ENCODE measurements around the gene BTRC.

The BTRC gene

DNA sequence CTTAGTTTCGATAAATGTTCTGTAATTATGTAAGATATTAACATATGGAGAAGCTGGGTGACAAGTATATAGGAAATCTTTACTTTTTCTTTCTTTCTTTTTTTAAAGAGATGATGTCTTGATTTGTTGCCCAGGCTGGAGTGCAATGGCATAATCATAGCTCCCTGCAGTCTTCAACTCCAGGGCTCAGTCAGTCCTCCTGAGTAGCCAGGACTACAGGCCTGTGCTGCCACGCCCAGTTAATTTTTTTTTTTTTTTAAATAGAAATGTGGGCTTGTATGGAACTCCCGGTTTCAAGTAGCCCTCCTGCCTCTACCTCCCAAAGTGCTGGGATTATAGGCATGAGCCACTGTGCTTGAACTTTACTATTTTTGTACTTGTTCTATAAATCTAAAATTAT, 122.4 kb downstream of the BTRC start:
- DNase-seq (ENCODE audit: extremely low read depth in 1 of 2, low read depth in 1 of 2), result no peak

DNA sequence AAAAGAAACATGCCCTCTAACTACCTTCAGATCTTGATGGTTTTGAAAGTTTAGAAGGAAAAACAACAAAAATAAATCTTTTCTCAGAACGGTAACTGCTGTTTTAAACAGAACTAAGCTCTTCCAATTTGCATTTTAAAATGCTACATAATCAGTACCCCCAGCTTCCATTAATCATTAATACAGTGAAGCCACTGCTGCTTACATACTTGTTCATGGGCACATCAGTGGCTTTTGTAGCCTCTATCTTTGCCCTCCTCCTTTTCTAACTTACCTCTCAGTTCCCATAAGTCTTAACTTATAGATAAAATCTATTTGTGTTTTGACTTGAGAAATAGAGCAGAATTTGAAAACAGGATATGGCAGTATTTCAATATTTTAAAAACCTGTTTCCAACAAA, 125.0 kb downstream of the BTRC start:
- DNase-seq (ENCODE audit: extremely low read depth in 1 of 2, low read depth in 1 of 2), result no peak

DNA sequence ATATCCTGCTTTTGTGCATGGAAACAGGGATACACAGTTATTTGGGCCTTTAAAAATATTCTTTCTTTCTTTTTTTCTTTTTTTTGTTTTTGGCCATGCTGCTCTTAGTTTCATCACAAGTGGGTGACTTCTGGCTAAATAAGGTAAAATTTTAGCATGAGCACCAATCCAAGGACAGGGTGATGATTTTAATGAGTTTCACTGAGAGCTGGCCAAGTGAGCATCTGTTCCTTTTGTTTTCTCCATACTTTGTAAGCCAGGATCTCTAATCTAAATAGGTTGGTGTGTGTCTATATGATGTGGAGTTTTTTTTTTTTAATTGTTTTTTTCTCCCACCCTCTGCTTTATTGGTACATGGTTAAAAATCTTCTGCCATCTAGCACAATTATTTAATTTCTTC, 127.3 kb downstream of the BTRC start:
- DNase-seq (ENCODE audit: extremely low read depth in 1 of 2, low read depth in 1 of 2), result no peak

DNA sequence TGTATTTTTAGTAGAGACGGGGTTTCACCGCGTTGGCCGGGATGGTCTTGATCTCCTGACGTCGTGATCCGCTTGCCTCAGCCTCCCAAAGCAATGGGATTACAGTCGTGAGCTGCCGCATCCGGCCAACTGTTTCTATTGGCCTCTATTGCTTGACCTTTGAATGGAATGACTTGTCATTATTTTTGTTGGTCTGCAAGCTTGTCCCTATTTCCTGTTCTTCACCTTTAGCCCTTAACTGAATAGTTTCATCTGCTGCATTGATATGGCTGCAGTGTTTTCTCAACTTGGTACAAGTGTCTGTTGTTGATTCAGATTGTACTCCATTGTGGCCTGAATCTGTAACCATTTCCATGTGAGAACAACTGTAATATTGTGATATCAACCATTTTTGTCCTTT, 128.6 kb downstream of the BTRC start:
- DNase-seq (ENCODE audit: extremely low read depth in 1 of 2, low read depth in 1 of 2), result no peak

DNA sequence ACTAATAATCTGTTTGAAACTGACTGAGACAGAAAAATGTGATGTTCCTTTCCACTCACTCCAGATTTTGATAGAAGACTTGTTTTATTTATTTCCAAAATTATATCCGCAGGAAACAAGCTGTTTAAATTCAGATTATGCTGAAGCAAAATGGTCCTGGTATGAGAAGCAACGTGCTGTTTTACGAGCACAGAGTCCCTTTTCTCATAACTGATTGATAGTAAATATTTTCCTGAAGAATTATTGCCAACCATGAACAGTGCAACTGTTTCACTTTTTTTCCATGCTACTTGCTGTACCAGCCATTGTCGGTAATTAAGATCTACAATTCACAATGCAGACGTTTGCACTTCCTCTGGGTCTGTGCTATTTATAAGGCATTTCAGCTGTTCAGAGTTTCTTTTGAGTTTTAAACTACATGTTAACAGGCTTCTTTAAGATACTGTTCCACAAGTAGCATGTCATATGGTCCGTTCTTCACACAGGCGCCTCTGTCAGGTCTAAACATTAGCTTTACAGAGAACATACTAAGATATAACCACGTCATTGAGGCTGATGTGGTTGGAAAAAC, 130.3 kb downstream of the BTRC start:
- no peak for DNase-seq (ENCODE audit: extremely low read depth in 1 of 2, low read depth in 1 of 2)

DNA sequence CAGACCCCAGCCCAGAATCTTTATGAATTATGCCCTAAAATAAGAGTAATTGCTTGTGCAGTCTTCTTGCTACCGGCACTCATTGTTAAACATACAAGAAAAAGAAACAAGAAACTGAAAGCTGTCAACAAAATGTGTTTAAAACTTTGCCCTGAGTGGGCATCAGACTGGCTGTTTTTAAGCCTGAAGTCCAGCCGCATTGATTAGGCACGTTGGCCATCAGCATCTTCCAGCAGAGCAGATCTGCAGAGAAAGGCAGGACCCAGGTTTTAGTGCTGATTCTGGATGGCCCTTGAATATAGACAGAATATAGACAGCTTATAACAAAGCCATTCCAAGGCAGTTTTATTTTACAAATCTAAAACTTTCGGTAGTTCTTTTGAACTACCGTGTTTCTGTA, 131.2 kb downstream of the BTRC start:
- DNase-seq (ENCODE audit: extremely low read depth in 1 of 2, low read depth in 1 of 2), result no peak

DNA sequence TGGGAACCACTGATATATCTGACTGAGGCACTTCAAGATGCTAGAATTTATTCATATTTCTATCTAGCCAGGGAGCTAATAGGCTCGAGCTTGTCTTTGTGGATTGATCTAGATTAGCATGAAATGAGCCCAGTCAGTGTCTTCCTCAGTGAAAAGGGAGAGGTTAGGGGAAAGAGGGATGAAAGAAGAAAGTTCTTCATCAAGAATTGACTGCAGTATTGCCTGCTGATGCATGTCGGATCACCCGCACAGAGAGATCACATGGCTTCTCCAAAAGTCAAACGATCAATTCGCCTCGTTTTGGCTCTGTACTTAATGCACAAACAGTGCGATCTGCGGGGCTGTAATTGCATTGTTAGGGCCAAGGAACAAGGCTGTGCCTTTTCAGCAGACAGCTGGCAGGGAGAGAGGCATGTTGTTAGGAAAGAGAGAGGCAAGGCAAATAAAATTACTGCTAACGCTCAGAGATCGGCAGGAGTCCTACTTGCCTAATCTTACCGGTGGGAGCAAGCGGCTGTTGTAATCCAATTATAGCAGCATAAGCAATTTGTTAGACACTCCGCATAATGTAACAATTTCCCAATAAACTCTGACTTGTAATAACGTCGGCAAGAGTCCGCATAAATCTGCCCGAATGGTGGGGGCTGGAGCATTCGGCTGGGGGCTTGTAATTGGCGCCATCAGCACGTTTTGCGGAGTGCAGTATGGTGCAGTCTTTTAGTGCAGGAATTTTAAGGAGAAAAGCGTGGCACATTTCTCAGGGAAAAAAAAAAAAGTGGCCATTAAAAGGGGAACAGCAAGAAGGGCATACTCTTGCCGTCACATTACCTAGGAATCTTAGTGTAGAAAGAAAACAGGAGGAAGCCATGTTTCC, 132.0 kb downstream of the BTRC start:
- DNase-seq (ENCODE audit: extremely low read depth in 1 of 2, low read depth in 1 of 2), result no peak

DNA sequence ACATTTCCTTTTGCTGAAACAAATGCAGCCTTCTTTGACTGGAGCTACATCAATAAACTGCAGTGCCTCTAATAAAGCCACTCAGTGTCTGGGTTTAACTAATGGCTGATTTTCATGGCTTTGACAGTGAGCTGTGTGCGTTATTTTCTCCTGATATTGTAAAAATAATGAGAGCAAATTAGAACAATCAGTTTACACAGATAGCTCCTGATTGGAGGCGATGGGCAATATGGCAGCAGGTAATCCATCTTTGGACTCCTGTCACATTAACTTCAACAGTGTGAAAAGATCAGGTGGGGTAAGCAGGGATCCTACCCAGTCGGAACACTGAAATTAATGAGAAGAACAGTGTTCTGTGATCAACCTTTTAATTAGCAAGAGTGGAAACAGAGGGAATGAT, 133.4 kb downstream of the BTRC start:
- DNase-seq (ENCODE audit: extremely low read depth in 1 of 2, low read depth in 1 of 2), result no peak

DNA sequence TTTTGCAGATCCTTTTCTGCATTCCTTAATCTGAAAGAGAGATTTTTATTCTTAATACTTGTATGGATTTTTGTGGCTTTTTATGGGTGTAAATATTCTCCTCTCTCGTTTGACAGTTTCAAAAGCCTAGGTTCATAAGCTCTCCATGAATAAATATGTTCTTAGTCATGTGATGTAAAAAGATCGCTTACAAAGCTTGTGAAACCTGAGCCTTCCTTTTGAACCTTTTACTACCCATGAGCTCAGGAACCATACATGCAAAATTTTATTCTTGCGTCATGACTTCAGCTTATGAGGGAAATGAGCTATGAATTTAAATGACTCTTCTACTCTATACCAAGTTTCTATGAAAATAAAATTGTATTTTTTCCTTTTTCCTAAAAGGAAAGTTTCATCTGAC, 135.4 kb downstream of the BTRC start:
- no peak for DNase-seq (ENCODE audit: extremely low read depth in 1 of 2, low read depth in 1 of 2)

DNA sequence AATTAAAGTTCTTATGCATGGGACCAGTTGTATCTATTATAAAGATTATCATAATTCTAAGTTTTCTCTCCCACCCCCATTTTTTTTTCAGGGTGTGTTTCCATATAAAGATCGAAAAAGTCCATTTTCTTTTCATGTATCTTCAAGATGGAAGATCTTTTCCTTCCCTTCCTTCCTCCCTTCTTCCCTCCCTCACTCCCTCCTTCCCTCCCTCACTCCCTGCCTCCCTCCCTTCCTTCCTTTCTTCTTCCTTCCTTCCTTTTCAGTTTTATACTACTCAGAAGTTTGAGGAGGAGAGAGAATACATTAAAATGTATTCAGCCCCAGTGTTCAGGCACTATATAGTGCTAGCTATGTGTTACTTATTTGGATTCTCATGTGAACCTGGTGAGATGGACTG, 136.1 kb downstream of the BTRC start:
- DNase-seq (ENCODE audit: extremely low read depth in 1 of 2, low read depth in 1 of 2), result no peak

DNA sequence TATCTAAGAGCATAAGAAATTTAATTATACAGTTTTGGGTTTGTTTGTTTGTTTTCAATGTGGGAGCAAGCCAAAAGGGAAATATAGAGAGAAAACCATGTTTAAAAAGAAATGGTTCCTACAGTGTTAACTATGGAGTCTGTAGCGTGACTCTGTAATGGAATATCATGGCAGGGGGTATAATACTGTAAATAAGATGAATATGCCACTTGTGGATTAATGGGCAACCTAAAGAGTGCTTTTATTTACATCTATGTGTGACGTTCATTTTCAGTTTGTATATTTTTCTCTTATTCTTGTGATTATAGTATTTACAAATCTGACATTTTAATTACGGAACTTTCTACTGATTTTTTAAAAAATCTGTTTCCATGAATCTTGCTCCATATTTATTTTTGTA, 138.2 kb downstream of the BTRC start:
- DNase-seq (ENCODE audit: extremely low read depth in 1 of 2, low read depth in 1 of 2), result no peak

DNA sequence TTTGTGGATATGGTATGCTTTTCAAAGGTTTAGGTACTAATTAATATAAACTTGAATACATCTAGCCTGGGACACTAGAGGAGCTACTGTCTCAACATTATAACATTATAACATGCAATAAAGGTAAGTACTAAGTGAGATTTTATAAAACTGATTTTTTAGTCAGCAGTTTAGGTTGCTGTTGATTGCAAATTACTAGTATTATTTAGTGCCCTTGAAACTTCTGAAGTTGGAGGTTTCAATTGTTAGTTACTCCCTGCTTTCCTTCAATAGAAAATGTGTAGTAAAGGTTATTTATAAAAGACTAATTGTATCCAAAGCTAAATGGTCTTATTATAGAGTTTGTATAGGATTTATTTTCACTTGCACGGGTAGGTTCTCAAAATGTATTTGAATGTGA, 138.8 kb downstream of the BTRC start:
- DNase-seq (ENCODE audit: extremely low read depth in 1 of 2, low read depth in 1 of 2), result no peak

DNA sequence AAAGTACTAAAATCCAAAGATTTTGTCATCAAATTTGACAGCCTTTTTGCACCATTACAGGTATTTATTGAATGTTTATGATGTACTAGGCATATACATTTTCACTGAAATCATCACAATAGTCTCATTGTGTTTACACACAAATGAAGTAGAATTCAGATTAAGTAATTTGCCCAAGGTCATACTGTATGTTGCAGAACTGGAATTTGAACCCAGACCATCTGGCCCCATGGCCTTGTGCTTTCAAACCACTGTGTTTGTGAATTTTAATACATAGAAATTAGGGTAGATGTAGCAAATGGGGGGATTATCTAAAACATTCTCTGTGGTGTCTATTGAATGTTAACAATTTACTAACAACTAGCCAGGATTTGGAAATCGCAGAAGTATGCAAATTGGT, 139.3 kb downstream of the BTRC start:
- DNase-seq (ENCODE audit: extremely low read depth in 1 of 2, low read depth in 1 of 2), result no peak

DNA sequence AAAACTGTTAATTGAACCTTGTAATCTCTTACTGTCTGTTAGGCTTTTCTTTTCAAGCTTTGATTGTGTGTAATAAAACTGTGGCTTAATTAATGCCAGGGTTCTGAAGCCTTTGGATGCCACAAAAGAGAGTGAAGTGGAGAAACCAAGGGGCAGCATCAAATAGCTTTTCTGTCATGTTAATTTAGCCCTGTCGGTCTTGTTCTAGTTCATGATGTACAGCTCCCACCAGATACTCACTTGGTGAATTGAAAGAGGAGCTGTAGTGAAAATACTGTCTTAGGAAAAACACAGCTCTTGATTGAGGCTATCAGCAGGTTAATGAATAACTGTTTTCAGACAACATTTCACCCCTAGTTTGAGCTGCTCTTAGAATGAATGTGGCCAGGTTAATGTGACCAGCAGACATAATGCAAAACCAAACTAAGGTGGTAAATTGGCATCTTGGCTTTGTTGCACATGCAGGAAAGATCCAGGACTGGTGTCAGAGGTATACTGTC, 139.9 kb downstream of the BTRC start:
- DNase-seq (ENCODE audit: extremely low read depth in 1 of 2, low read depth in 1 of 2), result no peak

DNA sequence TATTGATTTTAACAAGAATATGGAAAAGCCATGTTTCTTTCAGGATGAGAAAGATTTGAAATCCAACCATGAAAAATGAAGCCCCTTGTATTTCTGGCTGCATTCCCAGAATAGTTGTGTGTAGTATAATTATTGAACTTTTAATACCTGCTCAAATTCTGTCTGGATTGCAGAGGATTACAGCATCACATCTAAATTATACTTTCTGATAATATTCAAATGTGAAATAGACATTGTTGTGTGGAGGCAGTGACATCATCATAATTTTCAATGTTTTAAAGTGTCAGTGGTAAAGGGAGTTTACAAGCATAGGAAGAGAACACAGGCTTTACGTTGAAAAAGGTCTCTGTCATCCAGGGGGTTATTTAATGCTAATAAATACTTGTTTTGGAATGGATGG, 140.7 kb downstream of the BTRC start:
- DNase-seq (ENCODE audit: extremely low read depth in 1 of 2, low read depth in 1 of 2), result no peak

DNA sequence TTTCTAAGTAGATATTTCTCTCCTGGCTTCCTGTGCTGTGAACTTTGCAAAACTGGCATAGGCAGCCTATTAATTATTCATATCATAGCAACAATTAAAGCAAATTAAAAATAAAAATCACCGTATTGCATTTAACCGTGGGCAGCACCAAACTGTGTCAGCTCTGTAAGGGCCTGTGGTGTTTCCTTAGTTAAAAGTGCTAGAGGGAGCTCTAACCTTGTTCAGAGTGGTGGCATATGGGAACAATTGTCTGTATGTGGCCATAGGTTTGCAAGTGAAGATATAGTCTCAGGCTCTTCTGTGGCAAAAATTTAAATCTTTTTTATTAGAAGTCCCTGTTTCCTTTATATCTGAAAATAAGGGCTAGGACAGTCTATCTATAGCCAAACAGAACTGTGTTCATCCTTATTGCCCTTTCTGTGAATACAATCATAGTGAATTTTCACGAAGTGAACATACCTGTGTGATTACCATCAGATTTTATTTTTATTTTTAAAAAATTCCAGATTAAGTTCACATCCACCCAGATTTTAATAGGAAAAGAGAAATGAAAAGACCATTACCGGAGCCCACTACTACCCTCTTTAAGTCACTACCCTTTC, 141.5 kb downstream of the BTRC start:
- DNase-seq (ENCODE audit: extremely low read depth in 1 of 2, low read depth in 1 of 2), result no peak

DNA sequence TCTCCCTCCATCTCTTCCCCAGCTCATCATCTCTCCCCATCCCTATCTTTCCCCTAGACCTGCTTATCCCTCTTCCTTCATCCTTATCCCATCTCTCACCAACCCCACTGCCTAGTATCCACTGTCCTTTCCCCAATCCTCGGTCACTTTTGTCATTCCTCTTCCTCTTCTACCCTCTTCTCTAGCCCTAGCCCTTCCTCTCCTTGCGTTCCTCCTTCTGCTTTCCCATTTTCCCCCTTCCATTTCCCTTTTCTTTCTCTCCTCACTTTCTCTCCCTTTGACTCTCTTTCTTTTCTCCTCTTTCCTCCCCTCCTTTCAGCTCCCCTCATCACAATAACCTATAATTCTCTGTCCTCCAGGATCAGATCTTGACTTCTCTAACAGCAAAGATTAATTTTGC, 150.5 kb downstream of the BTRC start:
- no peak for DNase-seq (ENCODE audit: extremely low read depth in 1 of 2, low read depth in 1 of 2)

DNA sequence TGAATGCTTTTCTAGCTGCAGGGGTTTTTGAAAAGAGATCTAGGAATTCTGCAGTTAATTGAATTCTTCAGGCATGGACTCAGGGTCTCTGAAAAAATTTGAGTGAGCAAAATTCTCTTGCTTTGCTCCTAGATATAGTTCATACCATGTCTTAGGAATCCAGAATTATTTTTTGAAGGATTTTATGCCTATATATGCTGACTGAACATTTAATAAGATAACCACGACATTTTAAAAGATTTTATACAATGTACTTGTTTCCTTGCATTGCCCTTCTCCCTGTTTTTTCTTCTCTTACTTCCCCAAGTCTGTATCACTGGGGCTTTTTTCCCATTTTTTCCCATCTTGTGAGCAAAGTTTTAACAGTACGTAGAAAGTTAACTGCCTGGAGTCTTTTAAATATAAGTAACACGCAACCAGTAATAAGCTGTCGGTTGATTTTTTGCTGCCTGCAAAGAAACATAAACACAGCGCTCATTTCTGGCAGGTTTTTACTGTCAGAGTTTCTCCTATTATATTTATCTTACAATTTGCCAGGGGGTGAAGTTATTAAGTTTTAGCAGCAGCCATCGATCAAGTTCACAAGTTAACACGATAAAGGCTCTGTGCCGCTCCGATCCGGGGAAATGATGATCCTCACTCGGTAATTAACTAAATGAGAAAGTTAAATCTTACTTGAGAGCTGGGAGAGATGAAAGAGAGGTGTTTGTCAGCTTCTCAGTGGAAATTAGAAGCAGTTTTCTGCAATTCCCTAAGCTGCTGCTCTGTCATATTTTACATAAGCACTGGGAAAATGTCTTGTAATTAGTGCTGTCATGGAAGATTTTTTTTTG, 153.1 kb downstream of the BTRC start:
- no peak for DNase-seq (ENCODE audit: extremely low read depth in 1 of 2, low read depth in 1 of 2)

DNA sequence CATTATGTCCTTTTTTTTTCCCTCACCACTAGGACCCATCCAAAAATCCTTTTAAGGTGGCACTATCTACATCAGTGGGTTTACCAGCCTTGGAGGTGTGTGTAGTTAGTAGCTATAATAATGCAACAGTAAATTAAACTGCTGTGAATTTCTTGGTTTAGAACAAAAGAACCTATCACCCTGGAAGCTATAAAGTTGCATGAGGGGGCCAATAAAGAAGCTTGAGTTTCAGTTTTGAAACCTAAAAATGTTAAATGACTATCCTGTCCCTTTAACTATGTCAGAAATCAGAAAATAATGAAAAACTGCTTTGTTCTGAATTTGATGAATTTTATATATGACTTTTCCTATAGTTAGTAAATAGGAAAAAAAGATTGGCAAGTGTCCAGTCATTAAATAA, 153.9 kb downstream of the BTRC start:
- no peak for DNase-seq (ENCODE audit: extremely low read depth in 1 of 2, low read depth in 1 of 2)

DNA sequence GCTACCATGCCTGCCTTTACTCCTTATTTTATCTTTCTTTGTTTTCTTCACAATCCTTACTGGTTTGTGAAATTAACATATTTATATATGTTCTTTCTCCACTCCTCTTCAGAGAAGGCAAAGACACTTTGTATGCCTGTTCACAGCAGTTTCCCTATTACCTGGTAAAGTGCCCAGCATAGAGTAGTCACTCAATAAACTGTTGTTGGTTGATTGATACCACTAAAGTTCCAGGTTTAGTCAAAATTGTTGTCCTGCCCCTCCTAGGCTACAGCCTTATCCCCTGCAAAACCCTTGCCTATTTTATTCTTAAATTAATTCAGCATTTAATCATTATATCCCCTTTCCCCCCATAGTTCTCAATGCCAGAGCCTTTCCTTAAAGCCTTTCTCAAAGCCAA, 158.0 kb downstream of the BTRC start:
- no peak for DNase-seq (ENCODE audit: extremely low read depth in 1 of 2, low read depth in 1 of 2)

DNA sequence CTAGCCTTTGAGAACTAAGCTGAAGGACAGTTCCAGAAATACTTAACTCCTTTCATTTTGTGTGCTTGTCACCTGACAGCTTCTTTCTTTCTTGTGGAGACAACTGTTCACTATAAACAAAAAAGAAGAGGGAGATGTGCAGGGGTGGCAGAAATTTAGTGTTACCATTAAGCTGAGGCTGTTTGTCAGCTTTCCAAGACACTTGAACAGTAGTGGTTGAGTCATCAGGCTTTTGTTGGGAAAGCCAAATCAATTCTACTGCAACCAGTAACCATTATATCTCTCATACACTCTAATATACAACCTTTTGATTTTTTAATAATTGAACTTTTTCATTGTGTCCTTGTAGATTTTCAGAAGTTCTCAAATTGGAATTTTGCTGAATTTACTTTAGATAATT, 158.8 kb downstream of the BTRC start:
- no peak for DNase-seq (ENCODE audit: extremely low read depth in 1 of 2, low read depth in 1 of 2)
